MM.1S (cell line): ENCODE results near the gene MT1M.

ENCODE experiments used
- EZH2 ChIP-seq: fragments of 300-600 bp; sonication (generic); optimal IDR thresholded peaks from 2 replicates; pipeline ENCODE3; 2017; ENCODE audit warnings: low read depth, mild to moderate bottlenecking, antibody characterized with exemption, low read length, mixed read lengths
- EZH2phosphoT487 ChIP-seq: fragments of 300-600 bp; sonication (generic); IDR thresholded peaks from 2 replicates; pipeline ENCODE4 v1.6.1; 2018; ENCODE audit warnings: antibody characterized with exemption, low read length
- TF ChIP-seq, protein P1 (sequence below): fragments of 300-600 bp; sonication (generic); IDR thresholded peaks from 2 replicates; pipeline ENCODE4 v1.5.1; 2016; ENCODE audit warnings: antibody characterized with exemption, low read length, mixed read lengths

- TF ChIP-seq, protein P1, sequence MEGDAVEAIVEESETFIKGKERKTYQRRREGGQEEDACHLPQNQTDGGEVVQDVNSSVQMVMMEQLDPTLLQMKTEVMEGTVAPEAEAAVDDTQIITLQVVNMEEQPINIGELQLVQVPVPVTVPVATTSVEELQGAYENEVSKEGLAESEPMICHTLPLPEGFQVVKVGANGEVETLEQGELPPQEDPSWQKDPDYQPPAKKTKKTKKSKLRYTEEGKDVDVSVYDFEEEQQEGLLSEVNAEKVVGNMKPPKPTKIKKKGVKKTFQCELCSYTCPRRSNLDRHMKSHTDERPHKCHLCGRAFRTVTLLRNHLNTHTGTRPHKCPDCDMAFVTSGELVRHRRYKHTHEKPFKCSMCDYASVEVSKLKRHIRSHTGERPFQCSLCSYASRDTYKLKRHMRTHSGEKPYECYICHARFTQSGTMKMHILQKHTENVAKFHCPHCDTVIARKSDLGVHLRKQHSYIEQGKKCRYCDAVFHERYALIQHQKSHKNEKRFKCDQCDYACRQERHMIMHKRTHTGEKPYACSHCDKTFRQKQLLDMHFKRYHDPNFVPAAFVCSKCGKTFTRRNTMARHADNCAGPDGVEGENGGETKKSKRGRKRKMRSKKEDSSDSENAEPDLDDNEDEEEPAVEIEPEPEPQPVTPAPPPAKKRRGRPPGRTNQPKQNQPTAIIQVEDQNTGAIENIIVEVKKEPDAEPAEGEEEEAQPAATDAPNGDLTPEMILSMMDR: no peak
- TF ChIP-seq EZH2phosphoT487: no peak
- TF ChIP-seq EZH2: no peak
These were observed 3.0 kb downstream of the MT1M start for GRCh38 chr16:56635441-56635967.
